B cell (primary cell): ENCODE measurements around the gene LAX1. TPM values are rescaled to one million over a fixed set of nuclear protein-coding genes. Genes with fewer than 3 reads are reported as not detected.

Experiments
- ATAC-seq: fragments of 200-7000 bp; cut with Tn5 transposase; one replicate; pipeline ENCODE4 v1.10.0; 2021; ENCODE audit warnings: low read depth, mild to moderate bottlenecking, moderate number of reproducible peaks, moderate library complexity
- CTCF ChIA-PET: fragments of 350-600 bp; sonication (Branson Sonifier 250); formaldehyde crosslinking; loops from one replicate; lab custom pipeline; 2021; ENCODE audit warnings: antibody characterized with exemption, inconsistent platforms; lab: Charles Lee
- POLR2A ChIA-PET: fragments of 350-600 bp; sonication (Branson Sonifier 250); formaldehyde crosslinking; loops from one replicate; lab custom pipeline; 2021; ENCODE audit warnings: antibody characterized with exemption; lab: Charles Lee
- DNase-seq: peaks from one replicate; pipeline ENCODE4 v3.0.0; 2013
- H2AFZ ChIP-seq: 2 replicates; pipeline ENCODE4 v1.6.1; 2012; ENCODE audit warnings: mild to moderate bottlenecking, low read depth, low read length; ENCODE audit not compliant: insufficient read depth, poor library complexity, severe bottlenecking
- H3K27ac ChIP-seq, 2 donors: 1 replicate in 1 of 2; 2 replicates in 1 of 2; pipeline ENCODE4 v1.5.1; 2012 to 2013; ENCODE audit warnings: low read length in 2 of 2, mild to moderate bottlenecking in 2 of 2, moderate library complexity in 1 of 2
- H3K27me3 ChIP-seq, 4 experiments: fragments of 200-600 bp in 1 of 4; sonication (generic) in 1 of 4; replicated peaks in 1 of 4; 1 replicate in 2 of 4; 2 replicates in 2 of 4; pipeline versions ENCODE4 v1.6.1 to v1.7.0; 2013 to 2016; ENCODE audit warnings: low read length in 3 of 4, mild to moderate bottlenecking in 2 of 4, mixed read lengths in 1 of 4, moderate library complexity in 1 of 4; ENCODE audit not compliant: insufficient read depth in 4 of 4, control insufficient read depth in 3 of 4; ENCODE audit errors: control extremely low read depth in 1 of 4
- H3K36me3 ChIP-seq, 2 experiments: replicated peaks in 1 of 2; 1 replicate in 1 of 2; 2 replicates in 1 of 2; pipeline versions ENCODE4 v1.6.1 to v1.7.1; 2013; ENCODE audit warnings: low read length in 1 of 2; ENCODE audit not compliant: insufficient read depth in 2 of 2, control insufficient read depth in 1 of 2; ENCODE audit errors: control extremely low read depth in 1 of 2, extremely low read depth in 1 of 2
- H3K4me1 ChIP-seq, 2 donors: fragments of 200-600 bp in 1 of 2; sonication (generic) in 1 of 2; 1 replicate in 1 of 2; 2 replicates in 1 of 2; pipeline versions ENCODE4 v1.5.1 to v1.6.1; 2013 to 2017; ENCODE audit warnings: low read length in 2 of 2; ENCODE audit not compliant: control insufficient read depth in 2 of 2, insufficient read depth in 2 of 2
- H3K4me2 ChIP-seq: replicated peaks from 2 replicates; pipeline ENCODE3; 2012; ENCODE audit warnings: mild to moderate bottlenecking, low read depth, low read length; ENCODE audit not compliant: poor library complexity, severe bottlenecking
- H3K4me3 ChIP-seq, 5 experiments: fragments of 200-600 bp in 1 of 5; sonication (generic) in 1 of 5; 1 replicate in 3 of 5; 2 replicates in 2 of 5; pipeline versions ENCODE4 v1.5.1 to v1.7.0; 2011 to 2016; ENCODE audit warnings: low read length in 4 of 5, mild to moderate bottlenecking in 4 of 5, low read depth in 2 of 5, control low read depth in 1 of 5, moderate library complexity in 1 of 5; ENCODE audit not compliant: insufficient read depth in 1 of 5; ENCODE audit errors: control extremely low read depth in 1 of 5, extremely low read depth in 1 of 5
- H3K79me2 ChIP-seq: fragments of 200-600 bp; sonication (generic); one replicate; pipeline ENCODE4 v1.6.0; 2016; ENCODE audit warnings: low read length; ENCODE audit not compliant: control insufficient read depth, insufficient read depth
- H3K9ac ChIP-seq: fragments of 200-600 bp; sonication (generic); 2 replicates; pipeline ENCODE4 v1.6.1; 2017; ENCODE audit warnings: mild to moderate bottlenecking, low read length, moderate library complexity
- H3K9me3 ChIP-seq, 3 donors: one replicate each; pipeline versions ENCODE4 v1.6.1 to v1.7.1; 2013; ENCODE audit warnings: low read length in 2 of 3; ENCODE audit not compliant: control insufficient read depth in 2 of 3, insufficient read depth in 1 of 3; ENCODE audit errors: control extremely low read depth in 1 of 3
- H4K20me1 ChIP-seq: 2 replicates; pipeline ENCODE4 v1.6.0; 2012; ENCODE audit warnings: mild to moderate bottlenecking, low read length; ENCODE audit not compliant: insufficient read depth, control insufficient read depth, poor library complexity, severe bottlenecking
- H3K27ac Mint-ChIP-seq: one replicate; pipeline ENCODE4 v1.8.0; 2021; ENCODE audit warnings: mixed read lengths
- H3K27me3 Mint-ChIP-seq: one replicate; pipeline ENCODE4 v1.8.0; 2021; ENCODE audit warnings: mixed read lengths
- H3K4me1 Mint-ChIP-seq: one replicate; pipeline ENCODE4 v1.8.0; 2021; ENCODE audit warnings: mixed read lengths
- H3K4me3 Mint-ChIP-seq: one replicate; pipeline ENCODE4 v1.8.0; 2021; ENCODE audit warnings: mixed read lengths
- H3K9me3 Mint-ChIP-seq: one replicate; pipeline ENCODE4 v1.8.0; 2022; ENCODE audit warnings: mixed read lengths; ENCODE audit not compliant: insufficient read depth
- WGBS: methylation state at CpG from one replicate; pipeline ENCODE4 v1.1.5; 2013; ENCODE audit warnings: missing lambda C conversion rate; ENCODE audit not compliant: insufficient coverage; 5-methylcytosine and 5-hydroxymethylcytosine counted together
- intact Hi-C: fragments of 100-400 bp; cut with micrococcal nuclease; formaldehyde crosslinking; loops from one replicate; pipeline ENCODE4 v1.10.0; 2022
- polyA plus RNA-seq: library from polyadenylated mRNA; depleted of rRNA; stranded (reverse); fragments of >200 nt; gene quantifications from 2 replicates; pipeline ENCODE4 v1.2.3, GENCODE V29; 2012
- small RNA-seq: library from RNA; depleted of rRNA; stranded (forward); fragments of <200 nt; gene quantifications from one replicate; pipeline ENCODE3, GENCODE V24; 2012; ENCODE audit warnings: low replicate concordance, low read depth; ENCODE audit not compliant: insufficient read length
- total RNA-seq, 2 donors: library from RNA; stranded (reverse); fragments of 120-200 nt in 1 of 2; gene quantifications; 1 replicate in 1 of 2; 2 replicates in 1 of 2; pipeline versions ENCODE4 v1.2.3 to v1.2.4, GENCODE V29; 2013 to 2022
- TF ChIP-seq, protein P1 (sequence below): fragments of 200-600 bp; IDR thresholded peaks from one replicate; pipeline ENCODE4 v1.8.0; 2022; ENCODE audit warnings: antibody characterized with exemption, mild to moderate bottlenecking

LAX1 gene
- total and polyA plus RNA-seq, 2 donors (not counting 1 experiment from before 2014, with no cell fraction given) = 11.3 to 20.5 TPM

DNA sequence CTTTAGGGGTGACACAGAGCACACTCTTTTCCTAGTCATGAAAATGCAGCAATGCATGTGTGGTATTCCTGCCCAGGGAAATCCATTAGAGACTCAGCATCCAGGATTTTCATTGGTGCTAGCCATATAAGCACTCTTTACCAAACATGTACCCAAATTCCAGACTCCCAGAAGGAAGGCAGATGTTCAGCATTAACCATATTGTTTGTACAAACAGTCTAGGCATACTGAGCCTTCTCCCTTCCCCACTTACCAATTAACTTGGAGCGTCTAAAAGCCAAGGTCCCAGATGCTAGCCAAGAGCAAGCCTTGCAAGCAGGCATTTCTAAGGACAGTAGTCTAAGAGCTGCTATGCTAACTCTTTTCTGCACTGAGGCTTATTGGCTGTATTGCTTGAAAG, 58.3 kb downstream of the LAX1 start:
- Histone ChIP-seq H2AFZ (no peak overlapping the region), H3K27me3 (no peaks in the 10 kb centered on the region), H3K4me2 (no peak overlapping the region), H4K20me1 (peaks cover 66% of the 10 kb centered on the region), H3K9ac (no peak overlapping the region), H3K4me3 (no peak overlapping the region), H3K4me1 (no peaks in the 10 kb centered on the region), H3K36me3 (peaks cover 30 to 83% of the 10 kb centered on the region in 2 experiments), H3K79me2 (peaks cover 59% of the 10 kb centered on the region), H3K9me3 (no peaks in the 10 kb centered on the region), H3K27ac (no peak overlapping the region)
- ATAC-seq = no peak
- Mint-ChIP-seq H3K27ac (no peak overlapping the region), H3K4me3 (no peak overlapping the region), H3K4me1 (peaks cover 10% of the 10 kb centered on the region), H3K27me3 (no peaks in the 10 kb centered on the region), H3K9me3 (no peaks in the 10 kb centered on the region)
- intact Hi-C loops = no loop called here
- TF ChIP-seq, protein P1, sequence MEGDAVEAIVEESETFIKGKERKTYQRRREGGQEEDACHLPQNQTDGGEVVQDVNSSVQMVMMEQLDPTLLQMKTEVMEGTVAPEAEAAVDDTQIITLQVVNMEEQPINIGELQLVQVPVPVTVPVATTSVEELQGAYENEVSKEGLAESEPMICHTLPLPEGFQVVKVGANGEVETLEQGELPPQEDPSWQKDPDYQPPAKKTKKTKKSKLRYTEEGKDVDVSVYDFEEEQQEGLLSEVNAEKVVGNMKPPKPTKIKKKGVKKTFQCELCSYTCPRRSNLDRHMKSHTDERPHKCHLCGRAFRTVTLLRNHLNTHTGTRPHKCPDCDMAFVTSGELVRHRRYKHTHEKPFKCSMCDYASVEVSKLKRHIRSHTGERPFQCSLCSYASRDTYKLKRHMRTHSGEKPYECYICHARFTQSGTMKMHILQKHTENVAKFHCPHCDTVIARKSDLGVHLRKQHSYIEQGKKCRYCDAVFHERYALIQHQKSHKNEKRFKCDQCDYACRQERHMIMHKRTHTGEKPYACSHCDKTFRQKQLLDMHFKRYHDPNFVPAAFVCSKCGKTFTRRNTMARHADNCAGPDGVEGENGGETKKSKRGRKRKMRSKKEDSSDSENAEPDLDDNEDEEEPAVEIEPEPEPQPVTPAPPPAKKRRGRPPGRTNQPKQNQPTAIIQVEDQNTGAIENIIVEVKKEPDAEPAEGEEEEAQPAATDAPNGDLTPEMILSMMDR = no peak
- no peak for DNase-seq
- WGBS = no CpG with 5 or more reads among the region's 1 CpG
- ChIA-PET POLR2A (no interaction called here), CTCF (interaction anchor here (0.6 kb wide), 1 partner anchor 59 kb away, joined by 5 read pairs; no protein-coding TSS in a partner anchor)

Small RNAs within 50 kb of the gene (small RNA-seq; reads per million reads assigned to genes)
- gene SNORA77 (28.3 reads per million, percentile 91 among the genes with 10 or more reads in this experiment), gene ZC3H11A (1.3 reads per million)

Other genes starting within 250 kb of the LAX1 start
- gene ATP2B4, start 138.4 kb upstream of the LAX1 start, total RNA-seq = 15.3 and 17.0 TPM in 2 replicates
- 4.3 and 6.0 TPM in 2 replicates for gene ATP2B4, start 138.4 kb upstream of the LAX1 start, polyA plus RNA-seq
- 39.7 and 40.0 TPM in 2 replicates for gene ZBED6, start 30.4 kb downstream of the LAX1 start, total RNA-seq
- gene ZBED6, start 30.4 kb downstream of the LAX1 start, polyA plus RNA-seq = 1.1 and 2.8 TPM in 2 replicates
- gene ZC3H11A, start 30.4 kb downstream of the LAX1 start, total RNA-seq = 117 and 130 TPM in 2 replicates
- 72.1 and 90.2 TPM in 2 replicates for gene ZC3H11A, start 30.4 kb downstream of the LAX1 start, polyA plus RNA-seq
- 56.0 and 80.8 TPM in 2 replicates for gene SNRPE, start 96.4 kb downstream of the LAX1 start, total RNA-seq
- 76.9 and 99.3 TPM in 2 replicates for gene SNRPE, start 96.4 kb downstream of the LAX1 start, polyA plus RNA-seq